Colon (tissue), 2 donors: ENCODE data around the gene MLLT6.

Source experiments
- FAIRE-seq: peaks from 2 replicates; lab custom pipeline; 2012; peaks lifted over from hg19 to GRCh38; lab: Jason Lieb, UNC
- donor health status: control.
- donor health status: control.

MLLT6 gene

GRCh38 chr17:38674749-38675615 lies 30.1 kb upstream of the MLLT6 start, which contains the start of gene EPOP:
Gene EPOP, minus strand, starts transcription at chr17:38674957. Its CDS starts 462 bp downstream, at chr17:38674495.
- no peak for FAIRE-seq

- FAIRE-seq, result no peak
Observed at GRCh38 chr17:38676706-38677504, 28.2 kb upstream of the MLLT6 start.

- no peak for FAIRE-seq
Observed at GRCh38 chr17:38677819-38678218, 27.3 kb upstream of the MLLT6 start.

GRCh38 chr17:38681096-38681495 lies 24.0 kb upstream of the MLLT6 start:
- no peak for FAIRE-seq

GRCh38 chr17:38685491-38685890 lies 19.6 kb upstream of the MLLT6 start:
- no peak for FAIRE-seq

- no peak for FAIRE-seq
Observed at GRCh38 chr17:38687286-38687685, 17.8 kb upstream of the MLLT6 start.

- FAIRE-seq, result no peak
Observed at GRCh38 chr17:38690386-38690785, 14.7 kb upstream of the MLLT6 start.

GRCh38 chr17:38691154-38691553 lies 13.9 kb upstream of the MLLT6 start:
- FAIRE-seq, result no peak

- no peak for FAIRE-seq
Observed at GRCh38 chr17:38693700-38694329, 11.3 kb upstream of the MLLT6 start.

GRCh38 chr17:38697061-38697820 lies 7.8 kb upstream of the MLLT6 start:
- FAIRE-seq, result no peak

- no peak for FAIRE-seq
Observed at GRCh38 chr17:38698760-38699159, 6.3 kb upstream of the MLLT6 start.

- no peak for FAIRE-seq
Observed at GRCh38 chr17:38701504-38702165, 3.4 kb upstream of the MLLT6 start.

- FAIRE-seq, result no peak
Observed at GRCh38 chr17:38702166-38702915, 2.7 kb upstream of the MLLT6 start.

GRCh38 chr17:38702916-38703741 lies 1.9 kb upstream of the MLLT6 start:
- no peak for FAIRE-seq

GRCh38 chr17:38703742-38704605 lies 1.1 kb upstream of the MLLT6 start:
- no peak for FAIRE-seq

- FAIRE-seq, result no peak
Observed at GRCh38 chr17:38705523-38705802, 390 bp downstream of the MLLT6 start.

GRCh38 chr17:38705803-38706504 lies 881 bp downstream of the MLLT6 start:
- no peak for FAIRE-seq

GRCh38 chr17:38706505-38707216 lies 1.6 kb downstream of the MLLT6 start:
- FAIRE-seq, result no peak
